ENCODE results near the gene DYRK1A.

Gene DYRK1A

GRCh38 chr21:37437376-37438080 is 71.0 kb downstream of the DYRK1A start:
- no peak for ATAC-seq
- TF ChIP-seq ZFP3 (CRISPR knock-in tag; IDR thresholded peaks at IDR 0.05) (no peak), TOX (CRISPR knock-in tag; IDR thresholded peaks at IDR 0.05; ENCODE audit: borderline replicate concordance) (no peak), CSDC2 (CRISPR knock-in tag; IDR thresholded peaks at IDR 0.05) (no peak), RARB (CRISPR knock-in tag; IDR thresholded peaks at IDR 0.05) (no peak), ZNF565 (CRISPR knock-in tag; conservative IDR thresholded peaks at IDR 0.05; ENCODE audit: low read depth) (no peak), POU6F1 (CRISPR knock-in tag; IDR thresholded peaks at IDR 0.05; ENCODE audit: borderline replicate concordance, low read depth) (no peak), ZNF70 (CRISPR knock-in tag; IDR thresholded peaks at IDR 0.05) (no peak), ZFP30 (CRISPR knock-in tag; IDR thresholded peaks at IDR 0.05) (no peak), PATZ1 (CRISPR knock-in tag; IDR thresholded peaks at IDR 0.05; ENCODE audit: borderline replicate concordance) (no peak), BACH2 (CRISPR knock-in tag; IDR thresholded peaks at IDR 0.05; ENCODE audit: borderline replicate concordance) (no peak), ZNF8 (CRISPR knock-in tag; IDR thresholded peaks at IDR 0.05) (no peak), CREB5 (CRISPR knock-in tag; IDR thresholded peaks at IDR 0.05; ENCODE audit: low read depth) (no peak), TSHZ2 (CRISPR knock-in tag; IDR thresholded peaks at IDR 0.05) (no peak), ZC3H10 (CRISPR knock-in tag; IDR thresholded peaks at IDR 0.05) (no peak), CSRNP3 (CRISPR knock-in tag; IDR thresholded peaks at IDR 0.05) (no peak), TCF4 (CRISPR knock-in tag; IDR thresholded peaks at IDR 0.05; ENCODE audit: borderline replicate concordance) (no peak)

GRCh38 chr21:37443683-37444082 is 77.1 kb downstream of the DYRK1A start:
- ATAC-seq = no peak
- TF ChIP-seq TSHZ2 (CRISPR knock-in tag; IDR thresholded peaks at IDR 0.05) (no peak), GLIS3 (CRISPR knock-in tag; IDR thresholded peaks at IDR 0.05) (no peak)
